Liver (tissue), 3 donors: ENCODE measurements around the gene RPUSD2.

Source experiments
- ATF3 ChIP-seq: IDR thresholded peaks from 2 replicates; pipeline ENCODE4 v1.6.1; 2016; ENCODE audit warnings: antibody characterized with exemption
- JUND ChIP-seq, 2 donors: IDR thresholded peaks; 2 replicates each; pipeline ENCODE4 v1.6.1; 2016; ENCODE audit warnings: antibody characterized with exemption in 2 of 2
- RXRA ChIP-seq, 2 donors: IDR thresholded peaks; 2 replicates each; pipeline ENCODE4 v1.6.1; 2017 to 2018; ENCODE audit warnings: antibody characterized with exemption in 2 of 2, mild to moderate bottlenecking in 1 of 2
- TAF1 ChIP-seq: conservative IDR thresholded peaks from 2 replicates; pipeline ENCODE4 v1.6.1; 2016; ENCODE audit warnings: antibody characterized with exemption, mild to moderate bottlenecking
- YY1 ChIP-seq: IDR thresholded peaks from 2 replicates; pipeline ENCODE4 v1.6.1; 2016; ENCODE audit warnings: antibody characterized with exemption, mild to moderate bottlenecking
- ZBTB33 ChIP-seq: IDR thresholded peaks from 2 replicates; pipeline ENCODE4 v1.6.1; 2016; ENCODE audit warnings: antibody characterized with exemption
- TF ChIP-seq, protein P1 (sequence below): fragments of 150-350 bp; IDR thresholded peaks from 2 replicates; pipeline ENCODE4 v1.5.1; 2017; ENCODE audit warnings: improper control_type of control experiment, low read depth, low read length; ENCODE audit not compliant: missing input control
- TF ChIP-seq, protein P2 (sequence below): IDR thresholded peaks from 2 replicates; pipeline ENCODE4 v1.6.1; 2016; ENCODE audit warnings: antibody characterized with exemption
- donor health status: healthy.
- donor health status: healthy.

- TF ChIP-seq, protein P1, sequence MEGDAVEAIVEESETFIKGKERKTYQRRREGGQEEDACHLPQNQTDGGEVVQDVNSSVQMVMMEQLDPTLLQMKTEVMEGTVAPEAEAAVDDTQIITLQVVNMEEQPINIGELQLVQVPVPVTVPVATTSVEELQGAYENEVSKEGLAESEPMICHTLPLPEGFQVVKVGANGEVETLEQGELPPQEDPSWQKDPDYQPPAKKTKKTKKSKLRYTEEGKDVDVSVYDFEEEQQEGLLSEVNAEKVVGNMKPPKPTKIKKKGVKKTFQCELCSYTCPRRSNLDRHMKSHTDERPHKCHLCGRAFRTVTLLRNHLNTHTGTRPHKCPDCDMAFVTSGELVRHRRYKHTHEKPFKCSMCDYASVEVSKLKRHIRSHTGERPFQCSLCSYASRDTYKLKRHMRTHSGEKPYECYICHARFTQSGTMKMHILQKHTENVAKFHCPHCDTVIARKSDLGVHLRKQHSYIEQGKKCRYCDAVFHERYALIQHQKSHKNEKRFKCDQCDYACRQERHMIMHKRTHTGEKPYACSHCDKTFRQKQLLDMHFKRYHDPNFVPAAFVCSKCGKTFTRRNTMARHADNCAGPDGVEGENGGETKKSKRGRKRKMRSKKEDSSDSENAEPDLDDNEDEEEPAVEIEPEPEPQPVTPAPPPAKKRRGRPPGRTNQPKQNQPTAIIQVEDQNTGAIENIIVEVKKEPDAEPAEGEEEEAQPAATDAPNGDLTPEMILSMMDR: no peak
- no peak for TF ChIP-seq YY1
- TF ChIP-seq TAF1: no peak
- no peak for TF ChIP-seq ZBTB33
- TF ChIP-seq JUND (IDR thresholded peaks at IDR 0.05): no peak
- TF ChIP-seq, protein P2, sequence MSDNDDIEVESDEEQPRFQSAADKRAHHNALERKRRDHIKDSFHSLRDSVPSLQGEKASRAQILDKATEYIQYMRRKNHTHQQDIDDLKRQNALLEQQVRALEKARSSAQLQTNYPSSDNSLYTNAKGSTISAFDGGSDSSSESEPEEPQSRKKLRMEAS: no peak
- no peak for TF ChIP-seq RXRA (IDR thresholded peaks at IDR 0.05)
- TF ChIP-seq ATF3: no peak
Measured at GRCh38 chr15:40538976-40539375, 30.1 kb upstream of the RPUSD2 start.
